IMR-90 (cell line): ENCODE measurements around the gene MDFI. TPM values are rescaled to one million over a fixed set of nuclear protein-coding genes. Genes with fewer than 3 reads are reported as not detected.

Source experiments
- ATAC-seq: fragments of 200-7000 bp; cut with Tn5 transposase; 2 replicates; pipeline ENCODE4 v1.9.1; 2020; ENCODE audit warnings: low read depth, mild to moderate bottlenecking, moderate library complexity
- BruUV-seq: library from RNA; stranded (reverse); fragments of 400-500 nt; replicated peaks from 2 replicates; lab custom pipeline; 2021; lab: Mats Ljungman, UMichigan
- CTCF ChIA-PET: fragments of 300-600 bp; formaldehyde crosslinking; extraction: SDS; loops from one replicate; lab custom pipeline; 2021; ENCODE audit warnings: antibody characterized with exemption; lab: Yijun Ruan, JAX
- POLR2A ChIA-PET: fragments of 300-600 bp; sonication (Branson Sonifier 250); formaldehyde crosslinking; loops from one replicate; lab custom pipeline; 2022; ENCODE audit warnings: antibody characterized with exemption; ENCODE audit not compliant: unreplicated experiment; lab: Charles Lee
- DNase-seq: peaks from one replicate; pipeline ENCODE4 v3.0.0; 2013
- H2AFZ ChIP-seq: replicated peaks from 2 replicates; pipeline ENCODE3; 2013; ENCODE audit warnings: low read length, mild to moderate bottlenecking; ENCODE audit not compliant: poor library complexity
- H2AK5ac ChIP-seq: 2 replicates; pipeline ENCODE4 v1.6.1; 2013; ENCODE audit warnings: low read depth, low read length, inconsistent platforms
- H2AK9ac ChIP-seq: replicated peaks from 2 replicates; pipeline ENCODE3; 2013; ENCODE audit warnings: mild to moderate bottlenecking, low read depth, low read length, moderate library complexity; ENCODE audit not compliant: poor library complexity
- H2BK120ac ChIP-seq: 2 replicates; pipeline ENCODE4 v1.6.1; 2013; ENCODE audit warnings: low read depth, low read length, inconsistent platforms
- H2BK15ac ChIP-seq: 3 replicates; pipeline ENCODE4 v1.6.1; 2013; ENCODE audit warnings: low read depth, low read length, inconsistent platforms
- H2BK20ac ChIP-seq: 2 replicates; pipeline ENCODE4 v1.6.1; 2013; ENCODE audit warnings: low read depth, mild to moderate bottlenecking, inconsistent platforms, low read length, moderate library complexity
- H2BK5ac ChIP-seq: 2 replicates; pipeline ENCODE4 v1.6.1; 2013; ENCODE audit warnings: mild to moderate bottlenecking, low read depth, low read length, inconsistent platforms; ENCODE audit not compliant: poor library complexity, severe bottlenecking
- H3K14ac ChIP-seq: replicated peaks from 2 replicates; pipeline ENCODE4 v1.6.1; 2013; ENCODE audit warnings: low read depth, low read length, inconsistent platforms
- H3K18ac ChIP-seq: 2 replicates; pipeline ENCODE4 v1.6.1; 2013; ENCODE audit warnings: low read depth, low read length, control low read depth
- H3K23ac ChIP-seq: 2 replicates; pipeline ENCODE4 v1.6.1; 2013; ENCODE audit warnings: low read depth, low read length, inconsistent platforms
- H3K27ac ChIP-seq: 2 replicates; pipeline ENCODE4 v1.5.1; 2013; ENCODE audit warnings: mild to moderate bottlenecking, control low read depth, low read length; ENCODE audit not compliant: insufficient read depth
- H3K27me3 ChIP-seq: 2 replicates; pipeline ENCODE4 v1.6.1; 2013; ENCODE audit warnings: low read length; ENCODE audit not compliant: control insufficient read depth, insufficient read depth
- H3K36me3 ChIP-seq: 2 replicates; pipeline ENCODE4 v1.6.1; 2013; ENCODE audit warnings: low read length, mixed read lengths; ENCODE audit not compliant: control insufficient read depth, insufficient read depth
- H3K4ac ChIP-seq: 2 replicates; pipeline ENCODE4 v1.6.1; 2013; ENCODE audit warnings: low read depth, low read length, inconsistent platforms
- H3K4me1 ChIP-seq: 2 replicates; pipeline ENCODE4 v1.6.1; 2013; ENCODE audit warnings: low read length, mixed read lengths; ENCODE audit not compliant: control insufficient read depth, insufficient read depth
- H3K4me2 ChIP-seq: 2 replicates; pipeline ENCODE4 v1.6.1; 2013; ENCODE audit warnings: low read depth, mild to moderate bottlenecking, control low read depth, low read length, moderate library complexity
- H3K4me3 ChIP-seq: 2 replicates; pipeline ENCODE4 v1.5.1; 2013; ENCODE audit warnings: low read depth, mild to moderate bottlenecking, control low read depth, low read length, moderate library complexity; ENCODE audit not compliant: insufficient read depth
- H3K56ac ChIP-seq: 2 replicates; pipeline ENCODE4 v1.6.1; 2013; ENCODE audit warnings: low read length, inconsistent platforms; ENCODE audit not compliant: insufficient read depth; ENCODE audit errors: extremely low read depth
- H3K79me1 ChIP-seq, 2 experiments: 2 replicates each; pipeline ENCODE4 v1.6.1; 2013; ENCODE audit warnings: low read length in 2 of 2, inconsistent platforms in 1 of 2, low read depth in 1 of 2
- H3K9ac ChIP-seq: 2 replicates; pipeline ENCODE4 v1.6.1; 2013; ENCODE audit warnings: low read depth, low read length, control low read depth
- H3K9me1 ChIP-seq: 2 replicates; pipeline ENCODE4 v1.6.1; 2013; ENCODE audit warnings: low read length, inconsistent platforms; ENCODE audit not compliant: insufficient read depth
- H3K9me3 ChIP-seq: 2 replicates; pipeline ENCODE4 v1.6.1; 2013; ENCODE audit warnings: low read length; ENCODE audit not compliant: control insufficient read depth, insufficient read depth
- H4K20me1 ChIP-seq: 2 replicates; pipeline ENCODE4 v1.6.1; 2013; ENCODE audit warnings: low read length, inconsistent platforms; ENCODE audit not compliant: insufficient read depth
- H4K5ac ChIP-seq: 2 replicates; pipeline ENCODE4 v1.6.1; 2013; ENCODE audit warnings: mild to moderate bottlenecking, low read depth, low read length, control low read depth
- H4K8ac ChIP-seq, 2 experiments: 2 replicates each; pipeline ENCODE4 v1.6.1; 2013; ENCODE audit warnings: low read depth in 2 of 2, low read length in 2 of 2, control low read depth in 1 of 2, inconsistent platforms in 1 of 2
- H4K91ac ChIP-seq: 2 replicates; pipeline ENCODE4 v1.6.1; 2013; ENCODE audit warnings: low read depth, low read length, inconsistent platforms; ENCODE audit not compliant: insufficient read depth
- BHLHE40 ChIP-seq: fragments of 150-350 bp; IDR thresholded peaks from 2 replicates; pipeline ENCODE4 v1.6.1; 2016; ENCODE audit warnings: mild to moderate bottlenecking, low read depth, low read length
- CEBPB ChIP-seq: IDR thresholded peaks from 2 replicates; pipeline ENCODE4 v1.6.1; 2012; ENCODE audit warnings: low read depth, low read length, improper control_type of control experiment
- CHD1 ChIP-seq: IDR thresholded peaks from 2 replicates; pipeline ENCODE4 v1.6.1; 2012; ENCODE audit warnings: low read depth, low read length, improper control_type of control experiment
- CTCF ChIP-seq: conservative IDR thresholded peaks from 2 replicates; pipeline ENCODE4 v1.5.1; 2012; ENCODE audit warnings: mild to moderate bottlenecking, low read depth, low read length, improper control_type of control experiment
- ELK1 ChIP-seq: fragments of 150-350 bp; IDR thresholded peaks from 2 replicates; pipeline ENCODE4 v1.6.1; 2016; ENCODE audit warnings: low read depth, mild to moderate bottlenecking, low read length, moderate library complexity, borderline replicate concordance
- FOS ChIP-seq: fragments of 150-350 bp; IDR thresholded peaks from 2 replicates; pipeline ENCODE4 v1.6.1; 2016; ENCODE audit warnings: low read depth, low read length
- MAFK ChIP-seq: IDR thresholded peaks from 2 replicates; pipeline ENCODE4 v1.6.1; 2012; ENCODE audit warnings: low read depth, low read length, improper control_type of control experiment
- MAZ ChIP-seq: IDR thresholded peaks from 2 replicates; pipeline ENCODE4 v1.6.1; 2012; ENCODE audit warnings: low read depth, mild to moderate bottlenecking, low read length, improper control_type of control experiment, moderate library complexity, borderline replicate concordance
- MXI1 ChIP-seq: IDR thresholded peaks from 2 replicates; pipeline ENCODE4 v1.6.1; 2012; ENCODE audit warnings: low read depth, mild to moderate bottlenecking, low read length, moderate library complexity, borderline replicate concordance
- NFE2L2 ChIP-seq: fragments of 150-350 bp; IDR thresholded peaks from 2 replicates; pipeline ENCODE4 v1.6.1; 2016; ENCODE audit warnings: low read depth, mild to moderate bottlenecking, low read length
- POLR2A ChIP-seq: IDR thresholded peaks from 2 replicates; pipeline ENCODE4 v1.6.1; 2012; ENCODE audit warnings: mild to moderate bottlenecking, low read depth, low read length
- RAD21 ChIP-seq: IDR thresholded peaks from 2 replicates; pipeline ENCODE4 v1.6.1; 2012; ENCODE audit warnings: low read length, improper control_type of control experiment
- RCOR1 ChIP-seq: IDR thresholded peaks from 2 replicates; pipeline ENCODE4 v1.6.1; 2012; ENCODE audit warnings: mild to moderate bottlenecking, low read length, improper control_type of control experiment; ENCODE audit not compliant: insufficient replicate concordance
- RFX5 ChIP-seq: IDR thresholded peaks from 2 replicates; pipeline ENCODE4 v1.8.0; 2012; ENCODE audit warnings: low read depth, mild to moderate bottlenecking, low read length, moderate library complexity
- SMC3 ChIP-seq: fragments of 150-350 bp; IDR thresholded peaks from 2 replicates; pipeline ENCODE4 v1.6.1; 2016; ENCODE audit warnings: low read depth, mild to moderate bottlenecking, antibody characterized with exemption, low read length, moderate library complexity
- USF2 ChIP-seq: fragments of 150-350 bp; IDR thresholded peaks from 2 replicates; pipeline ENCODE4 v1.6.1; 2017; ENCODE audit warnings: mild to moderate bottlenecking, antibody characterized with exemption, low read length, low read depth
- WGBS, 2 experiments: methylation state at CpG; one replicate each; pipeline versions ENCODE4 v1.1.5 to v1.1.7; 2013; ENCODE audit warnings: missing lambda C conversion rate in 2 of 2; ENCODE audit not compliant: insufficient read length in 1 of 2; ENCODE audit errors: extremely low coverage in 2 of 2; 5-methylcytosine and 5-hydroxymethylcytosine counted together
- dilution Hi-C: fragments of 300-500 bp; cut with HindIII; formaldehyde crosslinking; loops from one replicate; pipeline ENCODE4 v1.14.3; 2018; ENCODE audit warnings: low sequenced_read_pairs; ENCODE audit not compliant: unreplicated experiment
- in situ Hi-C: fragments of 300-500 bp; cut with MboI; formaldehyde crosslinking; loops from 3 replicates; pipeline ENCODE4 v1.14.3; 2019; ENCODE audit warnings: low sequenced_read_pairs, inconsistent platforms, mixed read lengths
- intact Hi-C: fragments of 100-400 bp; cut with micrococcal nuclease; formaldehyde crosslinking; loops from 2 replicates; pipeline ENCODE4 v1.10.0; 2022
- polyA plus RNA-seq, 3 experiments: library from polyadenylated mRNA; depleted of rRNA; stranded (reverse); fragments of >200 nt; gene quantifications; 2 replicates each; pipeline ENCODE4 v1.2.3, GENCODE V29; 2012; ENCODE audit warnings: low replicate concordance in 1 of 3
- total RNA-seq: library from RNA; depleted of rRNA; stranded (reverse); fragments of >200 nt; gene quantifications from 2 replicates; pipeline ENCODE4 v1.2.3, GENCODE V29; 2012

Gene MDFI
- total and polyA plus RNA-seq, 2 of the 4 experiments (the other 2 are of a cell fraction) = 0.18 to 0.29 TPM

GRCh38 chr6:41658636-41659035, 20.4 kb downstream of the MDFI start:
- BruUV-seq = no TSS peak
- Histone ChIP-seq H3K4ac (no peak overlapping the region), H3K18ac (no peak overlapping the region), H4K8ac (no peak overlapping the region), H2BK5ac (no peak overlapping the region), H2AK5ac (no peak overlapping the region), H2AFZ (no peak overlapping the region), H4K91ac (no peak overlapping the region), H3K27ac (no peak overlapping the region), H3K14ac (no peak overlapping the region), H3K9ac (no peak overlapping the region), H3K4me2 (no peak overlapping the region), H3K79me1 (no peaks in the 10 kb centered on the region), H2BK20ac (no peak overlapping the region), H4K20me1 (no peaks in the 10 kb centered on the region), H2AK9ac (no peak overlapping the region), H3K27me3 (peaks cover 49% of the 10 kb centered on the region), H3K23ac (no peak overlapping the region), H4K5ac (no peak overlapping the region), H3K56ac (no peak overlapping the region), H2BK15ac (no peak overlapping the region), H3K4me3 (no peak overlapping the region), H3K36me3 (no peaks in the 10 kb centered on the region), H2BK120ac (no peak overlapping the region), H3K4me1 (peaks cover 7% of the 10 kb centered on the region; the same call in 1 of the 2 replicates), H3K9me1 (no peaks in the 10 kb centered on the region), H3K9me3 (no peaks in the 10 kb centered on the region)
- ATAC-seq = no peak
- CTCF ChIA-PET = no interaction called here
- WGBS, 2 experiments = 91% methylated on average over 6 of the region's 13 CpGs; no CpG with 5 or more reads in 1 of the 2 experiments
- TF ChIP-seq POLR2A (no peak), BHLHE40 (no peak), NFE2L2 (no peak), RCOR1 (no peak), CEBPB (no peak), RFX5 (no peak), CTCF (no peak), USF2 (no peak), RAD21 (no peak), ELK1 (no peak), CHD1 (no peak), MAZ (no peak), MXI1 (no peak), FOS (no peak), MAFK (no peak), SMC3 (no peak)
- DNase-seq = no peak
- in situ Hi-C loops = no loop called here
- POLR2A ChIA-PET = no interaction called here
- dilution Hi-C loops = no loop called here
- intact Hi-C loops = no loop called here
